Cardiac fibroblast (primary cell): Measurements from ENCODE around the gene STARD5.

Experiments used
- DNase-seq, 2 donors: peaks; one replicate each; pipeline versions ENCODE4 v3.0.0 to v3.0.0-alpha.2; 2010; ENCODE audit warnings: low read depth in 2 of 2
- H3K4me3 ChIP-seq, 2 donors: replicated peaks in 1 of 2; 1 replicate in 1 of 2; 2 replicates in 1 of 2; pipeline ENCODE4 v1.5.1; 2011; ENCODE audit warnings: low read depth in 2 of 2, low read length in 2 of 2, mild to moderate bottlenecking in 2 of 2, moderate library complexity in 1 of 2
- CTCF ChIP-seq: IDR thresholded peaks from one replicate; pipeline ENCODE4 v1.5.1; 2011; ENCODE audit warnings: low read depth, mild to moderate bottlenecking, low read length, inconsistent platforms

The STARD5 gene

GRCh38 chr15:81337713-81338157 is 13.8 kb upstream of the STARD5 start:
- H3K4me3 ChIP-seq: no peak overlapping the region
- no peak for TF ChIP-seq CTCF
- peak; percentile 26 to 32 for DNase-seq

GRCh38 chr15:81337241-81337640 is 13.3 kb upstream of the STARD5 start:
- no peak for TF ChIP-seq CTCF

GRCh38 chr15:81336568-81336967 is 12.6 kb upstream of the STARD5 start:
- peak; percentile 50 for TF ChIP-seq CTCF
- no peak overlapping the region for H3K4me3 ChIP-seq
- DNase-seq: peak; percentile 58 to 61

More at GRCh38 chr15:81337241-81337640, 13.3 kb upstream of the STARD5 start:
- H3K4me3 ChIP-seq: no peak overlapping the region
- DNase-seq: no peak

DNA sequence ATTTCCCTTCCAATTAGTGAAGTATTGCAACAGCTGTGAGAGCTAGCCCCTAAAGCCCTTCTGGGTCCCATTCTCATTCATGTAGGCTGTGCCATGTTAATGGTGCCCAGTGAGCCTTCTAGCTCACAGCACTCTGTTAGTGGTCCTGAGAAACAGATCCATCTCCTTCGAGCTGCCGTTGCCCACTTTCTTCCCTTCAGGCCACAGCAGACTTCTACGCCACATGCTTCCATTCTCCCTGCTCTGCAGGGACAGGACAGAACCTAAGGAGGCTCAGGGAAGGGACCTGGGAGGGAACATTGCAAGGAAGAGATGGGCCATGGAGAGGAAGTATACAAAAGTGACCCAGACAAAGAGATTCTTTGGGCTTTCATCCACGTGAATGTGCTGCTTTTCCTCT is 11.7 kb upstream of the STARD5 start:
- DNase-seq: no peak
- no peak for TF ChIP-seq CTCF
- no peak overlapping the region for H3K4me3 ChIP-seq

GRCh38 chr15:81334768-81335435 is 11.0 kb upstream of the STARD5 start:
- no peak overlapping the region for H3K4me3 ChIP-seq
- TF ChIP-seq CTCF: no peak

DNA sequence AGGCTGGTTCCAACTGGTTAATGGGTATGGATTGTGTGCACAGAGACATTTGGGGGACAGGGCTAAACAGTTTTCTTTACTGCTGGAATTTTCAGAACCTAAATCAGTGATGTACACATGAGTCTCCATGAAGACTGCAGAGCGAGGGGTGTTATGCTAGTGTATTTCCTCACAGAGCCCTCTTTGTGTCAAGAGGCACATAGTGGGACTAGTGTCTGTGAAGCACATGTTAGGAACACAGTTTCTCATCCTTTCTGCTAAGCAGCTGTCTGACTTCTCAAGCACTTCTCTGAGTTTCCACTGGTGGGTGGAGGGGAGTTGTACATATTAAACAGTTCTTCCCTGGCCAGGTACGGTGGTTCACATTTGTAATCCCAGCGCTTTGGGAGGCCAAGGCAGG is 9.4 kb upstream of the STARD5 start:
- TF ChIP-seq CTCF: no peak
- H3K4me3 ChIP-seq: no peak overlapping the region
- no peak for DNase-seq

More at GRCh38 chr15:81334768-81335435, 11.0 kb upstream of the STARD5 start:
- DNase-seq: peak in 1 of 2 donors; percentile 88

- DNase-seq: no peak
Measured at GRCh38 chr15:81332326-81332725, 8.4 kb upstream of the STARD5 start.

More at GRCh38 chr15:81332326-81332725, 8.4 kb upstream of the STARD5 start:
- no peak for TF ChIP-seq CTCF
- no peak overlapping the region for H3K4me3 ChIP-seq
